ENCODE data around the gene SPRR2F.

DNA sequence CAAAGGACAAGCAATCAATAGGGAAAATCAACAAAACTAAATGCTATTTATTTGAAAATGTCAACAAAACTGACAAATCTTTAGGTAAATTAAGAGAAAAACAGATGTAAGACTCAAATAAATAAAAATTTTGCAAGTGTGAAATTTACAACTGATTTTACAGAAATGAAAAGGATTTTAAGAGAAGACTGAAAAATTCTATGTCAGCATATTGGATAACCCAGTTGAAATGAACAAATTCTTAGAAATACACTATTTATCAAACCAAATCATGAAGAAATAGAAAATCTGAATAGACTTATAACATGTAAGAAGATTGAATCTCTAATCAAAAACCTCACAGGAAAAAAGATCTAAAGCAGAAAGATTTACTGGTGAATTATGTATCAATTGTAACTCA is 7.6 kb upstream of the SPRR2F start:
- TF ChIP-seq POLR2AphosphoS5 (IDR thresholded peaks at IDR 0.05; ENCODE audit: insufficient read depth, low read depth, low read length) = no peak
- TF ChIP-seq POLR2A (IDR thresholded peaks at IDR 0.05; ENCODE audit: low read depth, low read length) = no peak
- TF ChIP-seq, protein P1, sequence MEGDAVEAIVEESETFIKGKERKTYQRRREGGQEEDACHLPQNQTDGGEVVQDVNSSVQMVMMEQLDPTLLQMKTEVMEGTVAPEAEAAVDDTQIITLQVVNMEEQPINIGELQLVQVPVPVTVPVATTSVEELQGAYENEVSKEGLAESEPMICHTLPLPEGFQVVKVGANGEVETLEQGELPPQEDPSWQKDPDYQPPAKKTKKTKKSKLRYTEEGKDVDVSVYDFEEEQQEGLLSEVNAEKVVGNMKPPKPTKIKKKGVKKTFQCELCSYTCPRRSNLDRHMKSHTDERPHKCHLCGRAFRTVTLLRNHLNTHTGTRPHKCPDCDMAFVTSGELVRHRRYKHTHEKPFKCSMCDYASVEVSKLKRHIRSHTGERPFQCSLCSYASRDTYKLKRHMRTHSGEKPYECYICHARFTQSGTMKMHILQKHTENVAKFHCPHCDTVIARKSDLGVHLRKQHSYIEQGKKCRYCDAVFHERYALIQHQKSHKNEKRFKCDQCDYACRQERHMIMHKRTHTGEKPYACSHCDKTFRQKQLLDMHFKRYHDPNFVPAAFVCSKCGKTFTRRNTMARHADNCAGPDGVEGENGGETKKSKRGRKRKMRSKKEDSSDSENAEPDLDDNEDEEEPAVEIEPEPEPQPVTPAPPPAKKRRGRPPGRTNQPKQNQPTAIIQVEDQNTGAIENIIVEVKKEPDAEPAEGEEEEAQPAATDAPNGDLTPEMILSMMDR (IDR thresholded peaks at IDR 0.05; ENCODE audit: extremely low read depth in 1 of 2, insufficient read depth in 1 of 2, low read depth in 1 of 2, low read length in 2 of 2) = no peak
